Breast epithelium (tissue), 3 donors: ENCODE measurements around the gene GPATCH2.

ENCODE experiments used
- POLR2AphosphoS5 ChIP-seq, 3 donors: sonication (generic); formaldehyde crosslinking; IDR thresholded peaks; one replicate each; pipeline ENCODE4 v1.6.1; 2017; ENCODE audit warnings: antibody characterized with exemption in 3 of 3
- TF ChIP-seq, protein P1 (sequence below), 3 donors: fragments of 450-650 bp; IDR thresholded peaks; one replicate each; pipeline ENCODE4 v1.5.1; 2016 to 2017; ENCODE audit warnings: antibody characterized with exemption in 3 of 3, mild to moderate bottlenecking in 3 of 3, moderate library complexity in 3 of 3

DNA sequence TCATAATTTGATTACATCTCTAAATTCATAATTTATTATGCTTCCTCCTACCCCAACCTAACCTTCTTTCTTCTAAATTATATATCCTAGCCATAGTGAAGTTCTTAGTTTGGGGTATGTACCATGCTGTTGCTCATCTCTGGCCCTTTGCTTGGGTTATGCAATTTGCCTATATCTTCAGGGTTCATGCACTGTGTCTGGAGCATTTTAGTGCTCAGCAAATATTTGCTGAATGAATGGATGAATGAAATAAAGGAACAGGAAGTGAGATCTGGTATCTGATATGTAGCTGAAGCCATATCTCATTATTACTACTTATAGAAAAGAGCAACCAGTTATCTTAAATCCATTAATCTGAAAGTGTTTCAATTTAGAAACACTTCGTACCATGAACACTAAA, 137.6 kb downstream of the GPATCH2 start:
- TF ChIP-seq, protein P1, sequence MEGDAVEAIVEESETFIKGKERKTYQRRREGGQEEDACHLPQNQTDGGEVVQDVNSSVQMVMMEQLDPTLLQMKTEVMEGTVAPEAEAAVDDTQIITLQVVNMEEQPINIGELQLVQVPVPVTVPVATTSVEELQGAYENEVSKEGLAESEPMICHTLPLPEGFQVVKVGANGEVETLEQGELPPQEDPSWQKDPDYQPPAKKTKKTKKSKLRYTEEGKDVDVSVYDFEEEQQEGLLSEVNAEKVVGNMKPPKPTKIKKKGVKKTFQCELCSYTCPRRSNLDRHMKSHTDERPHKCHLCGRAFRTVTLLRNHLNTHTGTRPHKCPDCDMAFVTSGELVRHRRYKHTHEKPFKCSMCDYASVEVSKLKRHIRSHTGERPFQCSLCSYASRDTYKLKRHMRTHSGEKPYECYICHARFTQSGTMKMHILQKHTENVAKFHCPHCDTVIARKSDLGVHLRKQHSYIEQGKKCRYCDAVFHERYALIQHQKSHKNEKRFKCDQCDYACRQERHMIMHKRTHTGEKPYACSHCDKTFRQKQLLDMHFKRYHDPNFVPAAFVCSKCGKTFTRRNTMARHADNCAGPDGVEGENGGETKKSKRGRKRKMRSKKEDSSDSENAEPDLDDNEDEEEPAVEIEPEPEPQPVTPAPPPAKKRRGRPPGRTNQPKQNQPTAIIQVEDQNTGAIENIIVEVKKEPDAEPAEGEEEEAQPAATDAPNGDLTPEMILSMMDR (IDR thresholded peaks at IDR 0.05), result no peak
- TF ChIP-seq POLR2AphosphoS5 (IDR thresholded peaks at IDR 0.05), result no peak
